NCI-H524 treated with DMSO at 0.1 percent for 48 hours (cell line): ENCODE measurements around the gene CALY.

Experiments
- DNase-seq: peaks from one replicate; lab custom pipeline; 2025; lab: John Stamatoyannopoulos, UW

CALY gene

GRCh38 chr10:133311570-133311969, 25.1 kb downstream of the CALY start:
- DNase-seq = no peak

- no peak for DNase-seq
Measured at GRCh38 chr10:133310789-133311188, 25.9 kb downstream of the CALY start.

- DNase-seq = no peak
Measured at GRCh38 chr10:133310399-133310755, 26.3 kb downstream of the CALY start.

- DNase-seq = no peak
Measured at GRCh38 chr10:133309720-133310398, 26.8 kb downstream of the CALY start.

GRCh38 chr10:133309100-133309719, 27.5 kb downstream of the CALY start:
- DNase-seq = no peak

- no peak for DNase-seq
Measured at GRCh38 chr10:133308421-133309099, 28.1 kb downstream of the CALY start, which contains the start of the genes TUBGCP2 and ZNF511. Gene TUBGCP2, minus strand, starts transcription at chr10:133308872. Its CDS starts 5,931 bp downstream, at chr10:133302941. Gene ZNF511, plus strand, starts transcription at chr10:133308914. Its CDS starts 30 bp downstream, at chr10:133308944.

GRCh38 chr10:133307776-133308420, 28.8 kb downstream of the CALY start:
- no peak for DNase-seq

- DNase-seq = no peak
Measured at GRCh38 chr10:133306941-133307379, 29.7 kb downstream of the CALY start.

- DNase-seq = no peak
Measured at GRCh38 chr10:133306097-133306476, 30.6 kb downstream of the CALY start.

GRCh38 chr10:133303206-133303605, 33.5 kb downstream of the CALY start:
- no peak for DNase-seq

GRCh38 chr10:133302230-133302629, 34.5 kb downstream of the CALY start:
- no peak for DNase-seq

GRCh38 chr10:133299738-133300137, 37.0 kb downstream of the CALY start:
- DNase-seq = no peak

GRCh38 chr10:133299224-133299623, 37.5 kb downstream of the CALY start:
- DNase-seq = no peak

GRCh38 chr10:133298466-133298865, 38.2 kb downstream of the CALY start:
- no peak for DNase-seq

- DNase-seq = no peak
Measured at GRCh38 chr10:133297504-133297903, 39.2 kb downstream of the CALY start.

GRCh38 chr10:133295426-133296320, 41.0 kb downstream of the CALY start:
- no peak for DNase-seq

GRCh38 chr10:133294189-133294588, 42.5 kb downstream of the CALY start:
- DNase-seq = no peak

- DNase-seq = no peak
Measured at GRCh38 chr10:133293810-133294119, 42.9 kb downstream of the CALY start.

GRCh38 chr10:133292919-133293809, 43.5 kb downstream of the CALY start:
- DNase-seq = no peak

- DNase-seq = no peak
Measured at GRCh38 chr10:133289761-133290160, 46.9 kb downstream of the CALY start.
